GM12878 (cell line): Measurements from ENCODE around the gene ZDHHC7. TPM values are rescaled to one million over a fixed set of nuclear protein-coding genes. Genes with fewer than 3 reads are reported as not detected.

Experiments
- ATAC-seq: fragments of 200-7000 bp; cut with Tn5 transposase; 3 replicates; pipeline ENCODE4 v1.9.1; 2020; ENCODE audit warnings: mild to moderate bottlenecking, moderate library complexity
- BruUV-seq: library from RNA; stranded (reverse); fragments of 400-500 nt; replicated peaks from 2 replicates; lab custom pipeline; 2021; lab: Mats Ljungman, UMichigan
- CTCF ChIA-PET: fragments of 300-600 bp; sonication (Branson Sonifier 250); formaldehyde crosslinking; extraction: SDS; loops from one replicate; lab custom pipeline; 2021; ENCODE audit warnings: inconsistent platforms; lab: Yijun Ruan, JAX
- POLR2A ChIA-PET: fragments of 350-600 bp; formaldehyde crosslinking; extraction: SDS; loops from one replicate; lab custom pipeline; 2021; ENCODE audit warnings: inconsistent platforms; lab: Charles Lee
- RAD21 ChIA-PET: fragments of 300-600 bp; sonication (Branson Sonifier 250); formaldehyde crosslinking; loops from one replicate; lab custom pipeline; 2023; ENCODE audit warnings: antibody characterized with exemption; ENCODE audit not compliant: unreplicated experiment; lab: Charles Lee
- SMC1A ChIA-PET: fragments of 300-600 bp; sonication (Branson Sonifier 250); formaldehyde crosslinking; loops from one replicate; lab custom pipeline; 2023; ENCODE audit not compliant: unreplicated experiment, uncharacterized antibody; lab: Charles Lee
- DNase-seq: peaks from one replicate; pipeline ENCODE4 v3.0.0-alpha.2; 2011; ENCODE audit warnings: low read depth, low spot score
- FAIRE-seq: peaks from 3 replicates; lab custom pipeline; 2011; peaks lifted over from hg19 to GRCh38; lab: Jason Lieb, UNC
- H2AFZ ChIP-seq: 2 replicates; pipeline ENCODE4 v1.6.0; 2011; ENCODE audit warnings: low read depth, low read length, control low read depth; ENCODE audit not compliant: control insufficient read depth
- H3K27ac ChIP-seq: 2 replicates; pipeline ENCODE4 v1.5.1; 2011; ENCODE audit warnings: control low read depth; ENCODE audit not compliant: control insufficient read depth, insufficient read depth
- H3K27me3 ChIP-seq, 2 experiments: replicated peaks in 1 of 2; 2 replicates each; pipeline versions ENCODE4 v1.6.0 to v1.6.1; 2011; ENCODE audit warnings: low read length in 1 of 2; ENCODE audit not compliant: control insufficient read depth in 2 of 2, insufficient read depth in 2 of 2
- H3K36me3 ChIP-seq, 2 experiments: 2 replicates each; pipeline ENCODE4 v1.5.1; 2011; ENCODE audit warnings: low read length in 1 of 2; ENCODE audit not compliant: control insufficient read depth in 2 of 2, insufficient read depth in 2 of 2
- H3K4me1 ChIP-seq: 2 replicates; pipeline ENCODE4 v1.6.1; 2011; ENCODE audit warnings: mild to moderate bottlenecking, low read length, moderate library complexity, mixed read lengths; ENCODE audit not compliant: control insufficient read depth, insufficient read depth
- H3K4me2 ChIP-seq: 2 replicates; pipeline ENCODE4 v1.6.0; 2011; ENCODE audit warnings: control low read depth; ENCODE audit not compliant: control insufficient read depth, insufficient read depth
- H3K4me3 ChIP-seq: fragments of 200-600 bp; sonication (generic); 2 replicates; pipeline ENCODE4 v1.5.1; 2016
- H3K79me2 ChIP-seq: 2 replicates; pipeline ENCODE4 v1.6.0; 2011; ENCODE audit warnings: low read length; ENCODE audit not compliant: control insufficient read depth, insufficient read depth
- H3K9ac ChIP-seq: 2 replicates; pipeline ENCODE4 v1.8.0; 2011; ENCODE audit warnings: low read length, control low read depth, mixed read lengths; ENCODE audit not compliant: control insufficient read depth, insufficient read depth
- H3K9me3 ChIP-seq: replicated peaks from 3 replicates; pipeline ENCODE4 v1.5.1; 2011; ENCODE audit warnings: mild to moderate bottlenecking, low read length; ENCODE audit not compliant: control insufficient read depth, insufficient read depth
- H4K20me1 ChIP-seq: 2 replicates; pipeline ENCODE4 v1.6.0; 2011; ENCODE audit not compliant: control insufficient read depth, insufficient read depth
- CHD1 ChIP-seq: IDR thresholded peaks from 2 replicates; pipeline ENCODE4 v1.6.1; 2012; ENCODE audit warnings: low read depth, low read length, improper control_type of control experiment
- ESRRA ChIP-seq: IDR thresholded peaks from 2 replicates; pipeline ENCODE4 v1.6.1; 2012; ENCODE audit warnings: mild to moderate bottlenecking, low read length, improper control_type of control experiment
- ETV6 ChIP-seq, 2 experiments: fragments of 450-650 bp in 1 of 2; IDR thresholded peaks in 1 of 2; conservative IDR thresholded peaks in 1 of 2; 2 replicates each; pipeline ENCODE4 v1.6.1; 2014; ENCODE audit warnings: antibody characterized with exemption in 1 of 2, borderline replicate concordance in 1 of 2, low read depth in 1 of 2, mild to moderate bottlenecking in 1 of 2, moderate library complexity in 1 of 2
- FOXK2 ChIP-seq: fragments of 450-650 bp; IDR thresholded peaks from 2 replicates; pipeline ENCODE4 v1.6.1; 2017; ENCODE audit warnings: mild to moderate bottlenecking, moderate library complexity
- MXI1 ChIP-seq: fragments of 150-350 bp; IDR thresholded peaks from 2 replicates; pipeline ENCODE4 v1.6.1; 2011; ENCODE audit warnings: low read depth, mild to moderate bottlenecking, inconsistent platforms, low read length, improper control_type of control experiment
- ZBED1 ChIP-seq: IDR thresholded peaks from 2 replicates; pipeline ENCODE4 v1.6.1; 2016; ENCODE audit warnings: borderline replicate concordance
- ZNF622 ChIP-seq: fragments of 450-650 bp; IDR thresholded peaks from 2 replicates; pipeline ENCODE4 v1.6.1; 2017; ENCODE audit warnings: mild to moderate bottlenecking, inconsistent platforms
- WGBS: methylation state at CpG from one replicate; pipeline ENCODE4 v1.1.6; 2016; ENCODE audit warnings: low lambda C conversion rate; ENCODE audit not compliant: insufficient replicate concordance, insufficient coverage; ENCODE audit errors: missing lambda C conversion rate; 5-methylcytosine and 5-hydroxymethylcytosine counted together
- in situ Hi-C: fragments of 300-500 bp; cut with MboI; formaldehyde crosslinking; loops from 9 replicates; pipeline ENCODE4 v1.14.3; 2018; ENCODE audit warnings: mixed read lengths
- intact Hi-C: fragments of 100-400 bp; cut with micrococcal nuclease; formaldehyde crosslinking; loops from one replicate; pipeline ENCODE4 v1.14.2; 2022; ENCODE audit not compliant: unreplicated experiment
- polyA plus RNA-seq, 11 experiments: library from polyadenylated mRNA; depleted of rRNA in 4 of 11; unstranded in 6 of 11; stranded (reverse) in 5 of 11; fragments of >200 nt; fragmentation: Nextera tagmentation in 4 of 11; fragmentation: Illumina TruSeq in 1 of 11; extraction: Ambion mirVana in 4 of 11; extraction: Trizol in 1 of 11; gene quantifications; 1 replicate in 1 of 11; 2 replicates in 10 of 11; pipeline versions ENCODE4 v1.2.1 to v1.2.3, GENCODE V29; 2011 to 2016; ENCODE audit warnings: inconsistent platforms in 2 of 11, missing spikeins in 2 of 11, low read depth in 1 of 11
- total RNA-seq, 4 experiments: library from RNA; depleted of rRNA in 3 of 4; stranded (reverse); fragments of >200 nt in 3 of 4; fragmentation: Illumina TruSeq in 1 of 4; extraction: Trizol in 1 of 4; gene quantifications; 2 replicates each; pipeline versions ENCODE4 v1.2.1 to v1.2.3, GENCODE V29; 2013 to 2021
- TF ChIP-seq, protein P1 (sequence below): fragments of 450-650 bp; formaldehyde crosslinking; IDR thresholded peaks from 2 replicates; pipeline ENCODE4 v1.5.0; 2022; ENCODE audit warnings: mild to moderate bottlenecking, missing genetic modification characterization

The ZDHHC7 gene
- total and polyA plus RNA-seq, 10 of the 15 experiments (the other 5 are each of a cell fraction or from before 2014, with no cell fraction given) = 0.87 to 26.0 (median 20.0) TPM

DNA sequence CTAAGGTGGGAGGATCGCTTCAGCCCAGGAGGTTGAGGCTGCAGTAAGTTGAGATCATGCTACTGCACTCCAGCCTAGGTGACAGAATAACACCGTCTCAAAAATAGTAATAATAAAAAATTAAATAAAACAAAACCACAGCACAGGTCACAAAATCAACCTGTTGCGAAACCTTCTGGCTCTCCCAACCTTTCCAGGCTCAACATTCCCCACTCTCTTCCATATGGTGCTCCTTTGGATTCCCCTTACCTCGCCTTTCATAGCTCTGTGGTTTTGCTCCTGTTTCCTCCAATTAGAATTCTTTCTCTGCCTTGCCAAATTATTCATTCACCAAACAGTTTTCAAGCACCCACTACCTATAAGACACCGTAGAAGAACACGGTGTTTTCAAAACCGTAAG lies 4.7 kb downstream of the ZDHHC7 start:
- 97% methylated on average over 7 of the region's 7 CpGs for WGBS
- BruUV-seq = no TSS peak
- CTCF ChIA-PET = interaction anchor here (1.5 to 2.0 kb wide), 4 partner anchors 8 to 384 kb away, joined by 5 to 7 read pairs (median 6); no protein-coding TSS in a partner anchor

More for the DNA sequence above, 4.7 kb downstream of the ZDHHC7 start:
- Histone ChIP-seq H3K27me3 (no peaks in the 10 kb centered on the region), H2AFZ (no peak overlapping the region), H3K4me2 (no peak overlapping the region), H3K79me2 (peaks cover 77% of the 10 kb centered on the region), H3K9ac (no peak overlapping the region), H3K27ac (no peak overlapping the region), H4K20me1 (no peaks in the 10 kb centered on the region; the same call in 1 of the 2 replicates), H3K36me3 (no peaks in the 10 kb centered on the region; a peak in 1 of 4 replicates), H3K9me3 (no peaks in the 10 kb centered on the region), H3K4me1 (peaks cover 5% of the 10 kb centered on the region), H3K4me3 (no peak overlapping the region)
- POLR2A ChIA-PET = interaction anchor here (0.6 to 1.7 kb wide), 3 partner anchors 10 to 406 kb away, joined by 3 read pairs; no protein-coding TSS in a partner anchor
- DNase-seq (no peak), FAIRE-seq (no peak), ATAC-seq (no peak)
- TF ChIP-seq ESRRA (no peak), FOXK2 (no peak), ETV6 (conservative IDR thresholded peaks at IDR 0.05 in 1 of 2, IDR thresholded peaks at IDR 0.05 in 1 of 2; ENCODE audit: borderline replicate concordance in 1 of 2, low read depth in 1 of 2) (no peak), CHD1 (no peak), ZNF622 (no peak), ZBED1 (no peak), MXI1 (no peak)
- TF ChIP-seq, protein P1, sequence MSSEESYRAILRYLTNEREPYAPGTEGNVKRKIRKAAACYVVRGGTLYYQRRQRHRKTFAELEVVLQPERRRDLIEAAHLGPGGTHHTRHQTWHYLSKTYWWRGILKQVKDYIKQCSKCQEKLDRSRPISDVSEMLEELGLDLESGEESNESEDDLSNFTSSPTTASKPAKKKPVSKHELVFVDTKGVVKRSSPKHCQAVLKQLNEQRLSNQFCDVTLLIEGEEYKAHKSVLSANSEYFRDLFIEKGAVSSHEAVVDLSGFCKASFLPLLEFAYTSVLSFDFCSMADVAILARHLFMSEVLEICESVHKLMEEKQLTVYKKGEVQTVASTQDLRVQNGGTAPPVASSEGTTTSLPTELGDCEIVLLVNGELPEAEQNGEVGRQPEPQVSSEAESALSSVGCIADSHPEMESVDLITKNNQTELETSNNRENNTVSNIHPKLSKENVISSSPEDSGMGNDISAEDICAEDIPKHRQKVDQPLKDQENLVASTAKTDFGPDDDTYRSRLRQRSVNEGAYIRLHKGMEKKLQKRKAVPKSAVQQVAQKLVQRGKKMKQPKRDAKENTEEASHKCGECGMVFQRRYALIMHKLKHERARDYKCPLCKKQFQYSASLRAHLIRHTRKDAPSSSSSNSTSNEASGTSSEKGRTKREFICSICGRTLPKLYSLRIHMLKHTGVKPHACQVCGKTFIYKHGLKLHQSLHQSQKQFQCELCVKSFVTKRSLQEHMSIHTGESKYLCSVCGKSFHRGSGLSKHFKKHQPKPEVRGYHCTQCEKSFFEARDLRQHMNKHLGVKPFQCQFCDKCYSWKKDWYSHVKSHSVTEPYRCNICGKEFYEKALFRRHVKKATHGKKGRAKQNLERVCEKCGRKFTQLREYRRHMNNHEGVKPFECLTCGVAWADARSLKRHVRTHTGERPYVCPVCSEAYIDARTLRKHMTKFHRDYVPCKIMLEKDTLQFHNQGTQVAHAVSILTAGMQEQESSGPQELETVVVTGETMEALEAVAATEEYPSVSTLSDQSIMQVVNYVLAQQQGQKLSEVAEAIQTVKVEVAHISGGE (CRISPR knock-in tag) = no peak
- SMC1A ChIA-PET = interaction anchor here (2.0 kb wide), 1 partner anchor 12 kb away, joined by 4 read pairs; no protein-coding TSS in a partner anchor
- intact Hi-C loops (no loop called here), in situ Hi-C loops (no loop called here)
- RAD21 ChIA-PET = no interaction called here
